Epithelial cell of prostate (primary cell): Measurements from ENCODE around the gene ACTR3C.

Experiments
- DNase-seq: peaks from one replicate; pipeline ENCODE4 v3.0.0-alpha.2; 2011; ENCODE audit warnings: low read depth, low spot score
- H3K27ac ChIP-seq: fragments of 450-650 bp; 2 replicates; pipeline ENCODE4 v1.5.1; 2017; ENCODE audit warnings: mild to moderate bottlenecking

Gene ACTR3C

GRCh38 chr7:150359622-150360362 lies 36.4 kb upstream of the ACTR3C start:
- H3K27ac ChIP-seq, result no peak overlapping the region
- DNase-seq, result no peak

DNA sequence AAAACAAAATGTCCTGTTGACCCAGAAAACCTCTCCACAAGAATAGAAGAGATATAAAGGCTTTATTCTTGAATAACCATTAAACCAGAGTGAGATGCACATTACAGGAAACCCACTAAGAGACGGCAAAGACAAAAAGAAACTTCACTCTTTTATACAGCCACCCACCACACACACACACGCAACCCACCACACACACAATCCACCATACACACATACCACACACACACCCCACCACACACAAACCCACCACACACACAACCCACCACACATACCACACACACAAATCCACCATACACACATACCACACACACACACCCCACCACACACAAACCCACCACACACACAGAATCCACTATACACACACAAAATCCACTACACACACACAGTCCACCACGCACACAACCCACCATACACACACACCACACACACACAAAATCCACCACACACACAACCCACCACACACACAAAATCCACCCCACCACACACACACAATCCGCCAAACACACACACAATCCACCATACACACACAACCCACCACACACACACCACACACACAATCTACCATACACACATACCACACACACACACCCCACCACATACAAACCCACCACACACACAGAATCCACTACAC lies 35.8 kb upstream of the ACTR3C start:
- H3K27ac ChIP-seq, result no peak overlapping the region
- DNase-seq, result no peak

DNA sequence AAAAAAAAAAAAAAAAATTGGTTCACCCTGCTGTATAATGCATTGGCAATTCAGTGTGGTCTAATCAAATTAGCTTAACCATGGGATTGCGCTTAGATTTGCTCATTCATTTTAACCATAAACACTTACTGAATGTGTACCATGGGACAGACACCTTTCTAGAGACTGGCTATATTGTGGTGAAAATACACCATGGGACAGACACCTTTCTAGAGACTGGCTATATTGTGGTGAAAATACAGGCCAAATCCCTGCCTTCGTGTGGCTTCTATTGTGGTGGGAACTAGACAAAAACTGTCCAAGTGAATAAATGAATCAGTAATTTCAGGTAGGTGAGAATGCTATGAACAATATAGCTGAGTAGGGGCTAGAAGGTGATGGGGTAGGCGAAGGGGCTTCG lies 35.1 kb upstream of the ACTR3C start:
- no peak for DNase-seq
- H3K27ac ChIP-seq, result no peak overlapping the region

DNA sequence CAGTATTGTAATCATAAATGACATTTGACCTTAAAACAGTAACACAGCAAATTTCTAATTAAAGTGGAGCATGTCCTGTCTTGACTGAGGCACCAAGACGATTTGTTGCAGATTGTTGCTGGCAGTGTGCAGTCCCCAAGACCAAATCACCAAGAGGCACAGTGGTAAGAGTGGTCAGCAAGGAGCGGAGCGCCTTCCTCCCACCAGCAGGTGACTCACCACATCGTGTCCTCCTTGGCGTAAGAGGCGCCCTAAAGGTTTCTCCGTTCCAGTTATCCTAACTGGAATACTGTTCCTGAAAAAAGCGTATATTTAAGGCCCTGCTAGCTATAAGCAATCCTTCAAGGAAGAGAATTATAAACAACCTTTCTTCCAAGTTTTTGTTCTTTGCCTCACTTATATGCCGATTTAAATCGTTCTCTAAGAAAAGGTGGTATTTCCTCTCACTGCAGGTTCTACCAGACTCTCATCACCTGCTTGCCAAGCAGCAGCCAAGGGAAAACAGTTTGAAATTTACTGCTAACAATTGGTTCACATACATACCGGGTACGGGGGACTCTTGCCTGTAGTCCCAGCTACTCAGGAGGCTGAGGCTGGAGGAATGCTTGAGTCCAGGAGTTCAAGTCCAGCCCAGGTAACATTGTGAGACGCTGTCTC lies 34.6 kb upstream of the ACTR3C start:
- H3K27ac ChIP-seq, result no peak overlapping the region
- DNase-seq, result no peak

DNA sequence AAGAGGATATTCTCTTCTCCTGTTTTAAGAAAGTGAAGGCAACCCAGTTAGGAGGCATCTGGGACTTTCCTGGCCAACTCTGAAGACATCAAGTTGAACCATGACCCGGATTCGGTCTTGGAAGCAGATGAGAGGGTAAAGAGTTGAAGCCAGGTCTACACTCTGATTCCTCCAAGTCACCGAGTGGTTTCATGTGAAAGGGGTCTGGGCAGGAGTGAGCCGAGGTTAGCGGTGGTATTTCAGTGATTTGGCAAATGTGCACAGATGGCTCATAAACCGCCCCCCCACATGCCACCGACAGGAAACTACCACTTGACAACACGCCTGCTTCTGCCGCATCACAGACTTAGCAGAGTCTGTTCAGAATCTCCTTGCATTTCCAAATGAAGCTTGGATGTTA lies 33.9 kb upstream of the ACTR3C start:
- no peak overlapping the region for H3K27ac ChIP-seq
- DNase-seq, result no peak

DNA sequence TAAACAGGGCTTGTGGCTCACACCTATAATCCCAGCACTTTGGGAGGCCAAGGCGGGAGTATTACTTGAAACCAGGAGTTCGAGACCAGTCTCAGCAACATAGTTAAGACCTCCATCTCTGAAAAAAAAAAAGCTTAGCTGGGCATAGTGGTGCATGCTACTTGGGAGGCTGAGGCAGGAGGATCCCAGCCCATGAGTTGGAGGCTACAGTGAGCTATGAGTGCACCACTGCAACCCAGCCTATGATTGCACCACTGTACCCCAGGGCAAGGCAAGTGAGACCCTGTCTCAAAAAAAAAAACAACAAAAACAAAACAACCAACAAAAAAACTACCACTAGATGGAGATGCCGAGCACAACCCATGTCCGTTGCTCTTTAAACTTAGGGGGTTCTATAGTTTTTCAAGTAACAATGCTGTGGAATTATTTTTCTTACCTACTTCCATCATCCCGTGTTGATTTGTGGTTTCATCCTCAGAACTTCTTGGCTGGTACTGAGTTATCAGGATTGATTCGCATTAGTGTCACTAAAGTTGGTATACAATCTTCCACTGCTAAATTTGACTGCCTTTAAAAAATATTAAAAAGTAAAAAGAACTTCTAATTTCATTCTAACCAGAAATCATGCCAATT lies 33.0 kb upstream of the ACTR3C start:
- H3K27ac ChIP-seq, result no peak overlapping the region
- no peak for DNase-seq

DNA sequence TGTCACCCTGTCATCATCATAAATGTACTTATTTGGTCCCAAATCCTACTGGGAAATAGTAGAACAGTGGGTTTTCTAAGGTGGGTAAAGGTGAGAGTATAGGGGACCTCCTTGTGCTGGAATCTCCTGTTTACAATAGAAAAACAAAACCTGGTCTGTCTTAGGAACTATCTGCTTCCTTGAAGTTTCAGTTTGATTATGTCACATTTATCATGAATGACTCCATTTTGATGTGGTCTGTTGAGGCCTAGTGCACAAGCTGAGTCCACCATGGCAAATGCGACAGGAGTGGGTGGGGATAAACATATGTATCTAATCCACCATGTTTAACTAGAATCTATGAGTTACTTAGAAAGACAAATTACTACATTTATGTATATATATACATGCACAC lies 32.3 kb upstream of the ACTR3C start:
- no peak for DNase-seq
- no peak overlapping the region for H3K27ac ChIP-seq

GRCh38 chr7:150351587-150352194 lies 28.3 kb upstream of the ACTR3C start:
- H3K27ac ChIP-seq, result no peak overlapping the region
- no peak for DNase-seq

DNA sequence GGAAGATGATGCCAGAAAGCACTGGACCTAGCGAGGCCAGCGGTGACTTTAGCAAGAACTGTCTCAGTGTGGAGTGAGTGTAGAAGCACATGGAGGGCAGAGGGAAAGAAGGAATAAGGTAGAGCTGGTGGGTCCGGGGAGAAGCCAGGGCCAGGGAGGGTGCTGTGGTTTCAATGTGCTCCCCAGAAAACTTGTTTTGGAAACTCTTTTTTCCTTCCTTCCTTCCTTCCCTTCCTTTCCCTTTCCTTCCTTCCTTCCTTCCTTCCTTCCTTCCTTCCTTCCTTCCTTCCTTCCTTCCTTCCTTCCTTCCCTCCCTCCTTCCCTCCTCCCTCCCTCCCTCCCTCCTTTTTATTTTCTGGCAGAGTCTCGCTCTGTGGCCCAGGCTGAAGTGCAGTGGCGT lies 23.6 kb upstream of the ACTR3C start:
- DNase-seq, result no peak
- no peak overlapping the region for H3K27ac ChIP-seq

DNA sequence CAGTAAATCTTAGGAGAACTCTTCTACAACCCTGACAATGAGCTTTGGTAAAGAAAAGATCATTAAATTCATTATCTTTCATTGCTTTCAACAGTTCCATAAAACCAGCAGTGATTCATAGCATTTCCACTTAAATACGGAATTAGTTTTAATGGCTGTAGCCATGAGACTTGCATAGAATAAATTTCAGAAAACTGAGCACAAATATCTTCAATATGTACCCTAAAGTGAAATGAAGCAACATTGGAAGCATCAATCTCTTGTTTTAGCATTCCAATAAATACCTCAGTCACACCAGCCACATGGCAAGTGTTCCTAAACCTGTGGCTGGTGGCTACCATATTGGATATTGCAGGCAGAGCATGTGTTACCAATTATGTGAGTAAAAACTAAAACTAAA lies 21.7 kb upstream of the ACTR3C start:
- no peak overlapping the region for H3K27ac ChIP-seq
- DNase-seq, result no peak

DNA sequence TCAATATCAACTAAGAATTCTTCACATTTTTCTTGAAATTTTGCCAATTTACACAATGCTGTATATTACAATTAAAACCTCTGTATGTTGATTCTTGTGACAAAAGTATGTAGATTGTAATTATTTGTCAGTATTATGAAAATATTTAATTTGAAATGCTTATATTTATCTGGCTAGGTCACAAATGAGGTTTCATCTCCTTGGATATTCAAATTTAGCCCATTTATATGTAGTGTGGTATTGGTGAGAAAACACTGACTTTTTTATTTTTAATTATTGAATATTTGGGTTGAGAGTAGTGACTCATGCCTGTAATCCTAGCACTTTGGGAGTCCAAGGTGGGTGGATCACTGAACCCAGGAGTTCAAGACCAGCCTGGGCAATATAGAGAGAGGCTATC lies 21.0 kb upstream of the ACTR3C start:
- no peak overlapping the region for H3K27ac ChIP-seq
- DNase-seq, result no peak

DNA sequence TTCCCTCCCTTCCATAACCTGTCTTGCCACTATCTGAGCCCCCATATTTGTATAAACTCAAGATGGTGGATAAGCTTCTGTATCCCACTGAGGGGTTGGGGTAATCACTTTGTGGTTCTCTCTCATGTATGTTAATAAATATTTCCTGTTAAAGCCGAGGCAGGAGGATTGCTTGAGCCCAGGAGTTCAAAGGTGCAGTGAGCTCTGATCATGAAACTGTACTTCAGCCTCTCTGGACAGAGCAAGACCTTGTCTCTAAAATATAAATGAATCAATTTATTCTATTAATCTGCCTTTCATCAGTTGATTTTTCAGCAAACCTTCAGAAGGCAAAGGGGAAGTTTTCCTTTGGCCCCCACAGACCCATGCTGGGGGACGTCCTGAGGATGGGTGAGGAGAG lies 19.9 kb upstream of the ACTR3C start:
- DNase-seq, result no peak
- no peak overlapping the region for H3K27ac ChIP-seq

- no peak for DNase-seq
- no peak overlapping the region for H3K27ac ChIP-seq
These were observed 18.7 kb upstream of the ACTR3C start for GRCh38 chr7:150342121-150342408.

DNA sequence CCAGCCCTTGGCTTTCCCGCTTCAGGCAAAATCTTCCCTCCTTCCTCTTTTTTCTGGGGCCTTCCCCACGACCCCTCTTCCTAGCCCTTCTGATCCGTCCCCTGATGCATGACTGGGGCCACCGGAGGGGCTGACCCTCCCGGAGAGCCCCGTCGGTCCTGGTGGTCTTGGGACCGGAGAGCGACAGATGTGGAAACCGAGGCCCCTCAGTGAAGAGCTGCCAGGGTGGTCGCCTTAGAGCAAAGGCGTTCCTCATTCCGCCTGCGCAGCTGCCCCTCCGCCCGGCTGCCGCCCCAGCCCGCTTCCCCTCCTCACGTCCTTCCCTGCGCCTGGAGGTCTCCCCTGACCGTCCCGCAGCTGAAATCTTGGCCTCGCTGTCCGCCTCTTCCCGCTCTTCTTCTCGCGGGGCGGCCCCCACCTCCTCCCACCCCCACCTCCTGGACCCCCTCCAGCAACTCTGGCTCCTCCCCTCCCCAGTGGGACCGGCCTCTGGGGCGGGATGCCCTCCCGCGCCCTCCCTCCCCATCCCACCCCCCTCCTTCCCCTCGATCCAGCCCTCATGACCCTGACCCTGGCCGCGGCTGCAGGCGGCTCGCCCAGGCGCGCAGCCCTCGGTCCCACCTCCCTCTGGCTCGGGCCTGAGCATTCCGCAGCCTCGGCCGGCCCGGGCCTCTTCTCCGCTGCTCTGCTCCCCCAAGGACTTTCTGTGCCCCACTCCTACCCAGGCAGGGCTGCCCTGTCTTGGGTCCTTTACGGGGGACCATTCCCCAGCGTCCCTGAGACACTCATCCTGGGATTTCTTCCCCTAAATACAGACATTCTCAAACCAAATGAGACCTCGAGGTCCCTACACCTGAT lies 18.1 kb upstream of the ACTR3C start, which contains the start of gene RARRES2:
Gene RARRES2 (minus strand): TSS at position 367 of the 858 bp plus-strand sequence. CDS start 1,020 bp downstream, outside the sequence.
- DNase-seq, result no peak
- H3K27ac ChIP-seq, result no peak within 1 kb of the TSS

- DNase-seq, result no peak
- no peak overlapping the region for H3K27ac ChIP-seq
These were observed 17.5 kb upstream of the ACTR3C start for GRCh38 chr7:150340875-150341262.

- no peak overlapping the region for H3K27ac ChIP-seq
These were observed 16.8 kb upstream of the ACTR3C start for GRCh38 chr7:150340024-150340749.

DNA sequence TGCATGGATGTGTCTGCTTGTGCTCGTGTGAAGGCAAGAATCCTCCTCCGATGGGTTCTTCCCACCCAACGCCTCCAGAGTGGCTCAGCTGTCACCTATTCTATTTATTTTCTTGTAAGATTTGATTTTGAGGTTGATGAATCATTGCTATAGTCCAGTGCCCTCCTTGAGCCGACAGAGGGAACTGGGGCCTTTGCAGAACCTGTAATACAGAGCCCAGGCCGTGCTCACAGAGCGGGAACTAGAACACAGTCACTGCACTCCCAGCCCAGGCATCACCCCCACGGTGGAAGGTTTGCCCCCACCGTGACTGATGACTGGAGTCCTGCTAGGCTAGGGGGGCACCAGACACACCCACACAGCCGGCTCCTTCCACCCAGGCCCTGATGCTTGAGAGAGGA lies 16.1 kb upstream of the ACTR3C start:
- DNase-seq, result no peak

More at GRCh38 chr7:150340024-150340749, 16.8 kb upstream of the ACTR3C start:
- DNase-seq, result no peak

DNA sequence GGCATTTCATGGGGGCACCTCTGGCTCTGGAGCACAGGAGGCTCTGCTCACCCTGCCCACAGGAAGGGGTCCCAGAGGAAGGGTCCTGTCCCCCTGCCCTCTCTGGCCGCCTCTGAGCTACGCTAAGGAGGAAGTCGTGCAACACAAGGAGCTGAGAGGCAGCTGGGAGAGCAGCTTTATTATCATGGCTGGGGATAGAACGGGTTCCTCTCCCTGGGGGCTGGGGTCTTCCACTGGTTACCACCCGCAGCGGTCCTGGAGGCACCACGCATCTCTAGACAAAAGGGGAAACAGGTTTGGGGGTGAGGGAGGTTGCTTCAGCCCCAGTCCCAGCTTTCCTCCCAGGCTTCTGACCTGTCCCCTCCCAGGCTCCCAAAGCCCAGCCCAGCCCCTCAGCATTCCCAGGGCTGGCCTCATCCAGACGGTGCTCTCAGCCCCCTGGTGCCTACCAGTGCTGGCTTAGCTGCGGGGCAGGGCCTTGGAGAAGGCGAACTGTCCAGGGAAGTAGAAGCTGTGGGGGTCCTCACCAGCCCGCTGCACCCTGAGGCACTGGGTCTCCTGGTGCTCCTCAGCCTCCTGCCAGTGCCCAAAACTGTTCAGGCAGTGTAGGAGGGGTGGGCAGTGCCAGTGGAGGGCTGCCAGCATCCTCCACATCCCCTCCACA lies 15.0 kb upstream of the ACTR3C start:
- no peak overlapping the region for H3K27ac ChIP-seq
- no peak for DNase-seq

More for the DNA sequence above, 16.1 kb upstream of the ACTR3C start:
- no peak overlapping the region for H3K27ac ChIP-seq

- no peak overlapping the region for H3K27ac ChIP-seq
- no peak for DNase-seq
These were observed 14.3 kb upstream of the ACTR3C start for GRCh38 chr7:150337659-150338081.
